ENCODE measurements around the gene ITGA2. TPM values are rescaled to one million over a fixed set of nuclear protein-coding genes. Genes with fewer than 3 reads are reported as not detected.
"Not testable (repeated sequence)": the region's sequence is repeated elsewhere in the genome, so short reads cannot be mapped to it uniquely, and the experiment has no call there.

The ITGA2 gene
- polyA plus RNA-seq, 1 donor from 2014 or later, result 0.20 TPM

DNA sequence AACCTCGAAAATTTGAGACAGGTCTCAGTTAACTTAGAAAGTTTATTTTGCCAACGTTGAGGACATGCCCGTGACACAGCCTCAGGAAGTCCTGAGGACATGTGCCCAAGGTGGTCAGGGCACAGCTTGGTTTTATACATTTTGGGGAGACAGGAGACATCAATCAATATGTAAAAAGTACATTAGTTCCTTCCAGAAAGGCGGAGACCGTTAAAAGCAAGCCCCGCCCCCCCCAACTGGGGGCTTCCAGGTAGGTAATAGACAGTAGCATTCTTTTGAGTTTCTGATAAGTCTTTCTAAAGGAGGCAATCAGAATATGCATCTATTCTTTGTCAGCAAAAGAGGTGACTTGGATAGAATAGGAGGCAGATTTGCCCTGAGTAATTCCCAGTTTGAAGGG is 121.0 kb downstream of the ITGA2 start:
- Histone ChIP-seq H3K27me3 (ENCODE audit: insufficient read depth, low read depth, low read length) (no peaks in the 10 kb centered on the region), H3K27ac (ENCODE audit: low read length) (no peak overlapping the region), H3K9ac (ENCODE audit: low read length) (peak overlapping the region; percentile 70), H2AFZ (ENCODE audit: low read depth, low read length) (peak overlapping the region; percentile 98), H3K36me3 (ENCODE audit: insufficient read depth, low read length) (no peaks in the 10 kb centered on the region), H3K9me3 (ENCODE audit: low read length) (no peaks in the 10 kb centered on the region), H3K4me3 (ENCODE audit: low read length) (peak overlapping the region; percentile 79), H4K20me1 (ENCODE audit: insufficient read depth) (no peaks in the 10 kb centered on the region), H3K4me2 (ENCODE audit: low read length) (peak overlapping the region; percentile 26), H3K79me2 (replicated peaks; ENCODE audit: insufficient read depth, low read length) (no peaks in the 10 kb centered on the region), H3F3A (ENCODE audit: insufficient read depth, low read length, poor library complexity, severe bottlenecking) (no peaks in the 10 kb centered on the region), H3K9me2 (ENCODE audit: insufficient read depth, low read length) (no peaks in the 10 kb centered on the region)
- TF ChIP-seq MXI1 (conservative IDR thresholded peaks at IDR 0.05; ENCODE audit: poor library complexity, severe bottlenecking), result no peak
- TF ChIP-seq, protein P1, sequence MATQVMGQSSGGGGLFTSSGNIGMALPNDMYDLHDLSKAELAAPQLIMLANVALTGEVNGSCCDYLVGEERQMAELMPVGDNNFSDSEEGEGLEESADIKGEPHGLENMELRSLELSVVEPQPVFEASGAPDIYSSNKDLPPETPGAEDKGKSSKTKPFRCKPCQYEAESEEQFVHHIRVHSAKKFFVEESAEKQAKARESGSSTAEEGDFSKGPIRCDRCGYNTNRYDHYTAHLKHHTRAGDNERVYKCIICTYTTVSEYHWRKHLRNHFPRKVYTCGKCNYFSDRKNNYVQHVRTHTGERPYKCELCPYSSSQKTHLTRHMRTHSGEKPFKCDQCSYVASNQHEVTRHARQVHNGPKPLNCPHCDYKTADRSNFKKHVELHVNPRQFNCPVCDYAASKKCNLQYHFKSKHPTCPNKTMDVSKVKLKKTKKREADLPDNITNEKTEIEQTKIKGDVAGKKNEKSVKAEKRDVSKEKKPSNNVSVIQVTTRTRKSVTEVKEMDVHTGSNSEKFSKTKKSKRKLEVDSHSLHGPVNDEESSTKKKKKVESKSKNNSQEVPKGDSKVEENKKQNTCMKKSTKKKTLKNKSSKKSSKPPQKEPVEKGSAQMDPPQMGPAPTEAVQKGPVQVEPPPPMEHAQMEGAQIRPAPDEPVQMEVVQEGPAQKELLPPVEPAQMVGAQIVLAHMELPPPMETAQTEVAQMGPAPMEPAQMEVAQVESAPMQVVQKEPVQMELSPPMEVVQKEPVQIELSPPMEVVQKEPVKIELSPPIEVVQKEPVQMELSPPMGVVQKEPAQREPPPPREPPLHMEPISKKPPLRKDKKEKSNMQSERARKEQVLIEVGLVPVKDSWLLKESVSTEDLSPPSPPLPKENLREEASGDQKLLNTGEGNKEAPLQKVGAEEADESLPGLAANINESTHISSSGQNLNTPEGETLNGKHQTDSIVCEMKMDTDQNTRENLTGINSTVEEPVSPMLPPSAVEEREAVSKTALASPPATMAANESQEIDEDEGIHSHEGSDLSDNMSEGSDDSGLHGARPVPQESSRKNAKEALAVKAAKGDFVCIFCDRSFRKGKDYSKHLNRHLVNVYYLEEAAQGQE (IDR thresholded peaks at IDR 0.05; ENCODE audit: borderline replicate concordance), result no peak
- TF ChIP-seq EP300 (conservative IDR thresholded peaks at IDR 0.05; ENCODE audit: poor library complexity, severe bottlenecking), result no peak
- peak; percentile 3 for TF ChIP-seq RAD21 (conservative IDR thresholded peaks at IDR 0.05)
- no peak for TF ChIP-seq EZH2 (IDR thresholded peaks at IDR 0.05; ENCODE audit: borderline replicate concordance, insufficient read depth, low read length, poor library complexity, severe bottlenecking)

DNA sequence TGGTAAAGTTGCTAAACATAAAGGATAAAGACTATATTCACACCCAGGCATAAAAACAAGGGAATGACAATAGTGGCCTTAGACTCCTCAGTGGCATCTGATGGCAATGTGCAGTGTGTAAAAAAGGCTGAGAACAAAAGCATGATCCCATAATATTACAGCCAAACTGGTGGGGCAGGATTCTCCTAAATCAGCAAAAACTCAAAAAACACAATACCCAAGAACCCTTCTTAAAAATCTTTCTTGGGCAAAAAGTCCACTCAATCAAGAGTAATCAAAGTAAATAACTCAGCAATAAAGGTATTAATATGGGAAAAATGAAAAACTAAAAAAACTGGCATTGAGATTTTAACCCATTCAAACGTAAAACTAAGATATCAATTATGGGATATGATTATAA is 122.0 kb downstream of the ITGA2 start:
- no peak overlapping the region for H3K4me3 ChIP-seq (ENCODE audit: low read length)
- H3K27me3 ChIP-seq (ENCODE audit: insufficient read depth, low read depth, low read length), result no peaks in the 10 kb centered on the region
- no peak overlapping the region for H3K9ac ChIP-seq (ENCODE audit: low read length)
- TF ChIP-seq RAD21 (conservative IDR thresholded peaks at IDR 0.05), result no peak
- no peaks in the 10 kb centered on the region for H4K20me1 ChIP-seq (ENCODE audit: insufficient read depth)
- no peaks in the 10 kb centered on the region for H3F3A ChIP-seq (ENCODE audit: insufficient read depth, low read length, poor library complexity, severe bottlenecking)
- H3K4me2 ChIP-seq (ENCODE audit: low read length), result no peak overlapping the region
- no peaks in the 10 kb centered on the region for H3K79me2 ChIP-seq (replicated peaks; ENCODE audit: insufficient read depth, low read length)
- no peaks in the 10 kb centered on the region for H3K9me2 ChIP-seq (ENCODE audit: insufficient read depth, low read length)
- no peaks in the 10 kb centered on the region for H3K36me3 ChIP-seq (ENCODE audit: insufficient read depth, low read length)
- H3K9me3 ChIP-seq (ENCODE audit: low read length), result no peaks in the 10 kb centered on the region
- H2AFZ ChIP-seq (ENCODE audit: low read depth, low read length), result no peak overlapping the region
- H3K27ac ChIP-seq (ENCODE audit: low read length), result no peak overlapping the region

DNA sequence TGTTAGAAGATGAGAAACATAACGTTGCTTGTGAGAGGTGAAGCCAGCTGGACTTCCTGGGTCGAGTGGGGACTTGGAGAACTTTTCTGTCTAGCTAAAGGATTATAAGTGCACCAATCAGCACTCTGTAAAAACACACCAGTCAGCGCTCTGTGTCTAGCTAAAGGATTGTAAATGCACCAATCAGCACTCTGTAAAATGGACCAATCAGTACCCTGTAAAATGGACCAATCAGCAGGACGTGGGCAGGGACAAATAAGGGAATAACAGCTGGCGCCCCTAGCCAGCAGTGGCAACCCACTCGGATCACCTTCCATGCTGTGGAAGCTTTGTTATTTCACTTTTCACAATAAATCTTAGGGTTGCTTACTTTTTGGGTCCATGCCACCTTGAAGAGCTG is 123.2 kb downstream of the ITGA2 start:
- not testable (repeated sequence) for H3K27me3 ChIP-seq (ENCODE audit: insufficient read depth, low read depth, low read length); H3K9ac ChIP-seq (ENCODE audit: low read length); H3K4me3 ChIP-seq (ENCODE audit: low read length); H2AFZ ChIP-seq (ENCODE audit: low read depth, low read length); H3K79me2 ChIP-seq (replicated peaks; ENCODE audit: insufficient read depth, low read length); H3F3A ChIP-seq (ENCODE audit: insufficient read depth, low read length, poor library complexity, severe bottlenecking); H3K9me2 ChIP-seq (ENCODE audit: insufficient read depth, low read length); H3K27ac ChIP-seq (ENCODE audit: low read length); H3K9me3 ChIP-seq (ENCODE audit: low read length); H4K20me1 ChIP-seq (ENCODE audit: insufficient read depth); H3K36me3 ChIP-seq (ENCODE audit: insufficient read depth, low read length); H3K4me2 ChIP-seq (ENCODE audit: low read length)

DNA sequence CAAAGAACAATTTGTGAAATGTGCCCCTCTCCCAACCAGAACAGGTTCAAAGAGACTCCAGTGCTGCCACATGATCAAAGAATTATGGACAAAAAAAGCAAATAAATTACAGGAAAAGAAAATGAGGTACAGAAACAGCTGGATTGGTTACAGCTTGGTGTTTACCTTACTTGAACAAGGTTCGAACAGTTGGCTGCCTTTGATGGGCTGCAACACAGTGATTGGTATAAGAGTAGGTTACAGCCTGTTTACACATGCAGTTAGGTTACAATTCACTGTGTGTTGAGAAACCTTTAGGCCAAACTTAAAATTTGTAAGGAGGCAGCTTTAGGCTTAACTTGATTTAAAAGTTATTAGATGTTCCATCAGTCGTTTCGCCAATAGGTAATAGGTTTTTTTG is 123.8 kb downstream of the ITGA2 start:
- no peak overlapping the region for H3K4me3 ChIP-seq (ENCODE audit: low read length)
- no peak overlapping the region for H3K9ac ChIP-seq (ENCODE audit: low read length)
- H3F3A ChIP-seq (ENCODE audit: insufficient read depth, low read length, poor library complexity, severe bottlenecking), result no peaks in the 10 kb centered on the region
- no peaks in the 10 kb centered on the region for H3K36me3 ChIP-seq (ENCODE audit: insufficient read depth, low read length)
- TF ChIP-seq EZH2 (IDR thresholded peaks at IDR 0.05; ENCODE audit: borderline replicate concordance, insufficient read depth, low read length, poor library complexity, severe bottlenecking) (no peak), RAD21 (conservative IDR thresholded peaks at IDR 0.05) (no peak), POLR2AphosphoS5 (IDR thresholded peaks at IDR 0.05) (no peak), SMC3 (conservative IDR thresholded peaks at IDR 0.05; ENCODE audit: poor library complexity) (no peak), TAF1 (IDR thresholded peaks at IDR 0.05; ENCODE audit: low read depth) (no peak), EP300 (conservative IDR thresholded peaks at IDR 0.05; ENCODE audit: poor library complexity, severe bottlenecking) (no peak)
- TF ChIP-seq, protein P2, sequence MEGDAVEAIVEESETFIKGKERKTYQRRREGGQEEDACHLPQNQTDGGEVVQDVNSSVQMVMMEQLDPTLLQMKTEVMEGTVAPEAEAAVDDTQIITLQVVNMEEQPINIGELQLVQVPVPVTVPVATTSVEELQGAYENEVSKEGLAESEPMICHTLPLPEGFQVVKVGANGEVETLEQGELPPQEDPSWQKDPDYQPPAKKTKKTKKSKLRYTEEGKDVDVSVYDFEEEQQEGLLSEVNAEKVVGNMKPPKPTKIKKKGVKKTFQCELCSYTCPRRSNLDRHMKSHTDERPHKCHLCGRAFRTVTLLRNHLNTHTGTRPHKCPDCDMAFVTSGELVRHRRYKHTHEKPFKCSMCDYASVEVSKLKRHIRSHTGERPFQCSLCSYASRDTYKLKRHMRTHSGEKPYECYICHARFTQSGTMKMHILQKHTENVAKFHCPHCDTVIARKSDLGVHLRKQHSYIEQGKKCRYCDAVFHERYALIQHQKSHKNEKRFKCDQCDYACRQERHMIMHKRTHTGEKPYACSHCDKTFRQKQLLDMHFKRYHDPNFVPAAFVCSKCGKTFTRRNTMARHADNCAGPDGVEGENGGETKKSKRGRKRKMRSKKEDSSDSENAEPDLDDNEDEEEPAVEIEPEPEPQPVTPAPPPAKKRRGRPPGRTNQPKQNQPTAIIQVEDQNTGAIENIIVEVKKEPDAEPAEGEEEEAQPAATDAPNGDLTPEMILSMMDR (IDR thresholded peaks at IDR 0.05; ENCODE audit: poor library complexity, severe bottlenecking), result no peak
- H3K79me2 ChIP-seq (replicated peaks; ENCODE audit: insufficient read depth, low read length), result no peaks in the 10 kb centered on the region
- no peak overlapping the region for H2AFZ ChIP-seq (ENCODE audit: low read depth, low read length)
- no peaks in the 10 kb centered on the region for H3K9me3 ChIP-seq (ENCODE audit: low read length)
- H4K20me1 ChIP-seq (ENCODE audit: insufficient read depth), result no peaks in the 10 kb centered on the region
- H3K27ac ChIP-seq (ENCODE audit: low read length), result no peak overlapping the region
- H3K27me3 ChIP-seq (ENCODE audit: insufficient read depth, low read depth, low read length), result no peaks in the 10 kb centered on the region
- no peak overlapping the region for H3K4me2 ChIP-seq (ENCODE audit: low read length)
- no peaks in the 10 kb centered on the region for H3K9me2 ChIP-seq (ENCODE audit: insufficient read depth, low read length)
